NCI-H774 (cell line): ENCODE measurements around the gene BMP8A.
A peak's percentile ranks its signal among the peaks of the same experiment; 100 is the strongest.
"Not testable (repeated sequence)": the region's sequence is repeated elsewhere in the genome, so short reads cannot be mapped to it uniquely, and the experiment has no call there.

Source experiments
- DNase-seq: peaks from one replicate; lab custom pipeline; 2025; lab: John Stamatoyannopoulos, UW

Gene BMP8A

DNA sequence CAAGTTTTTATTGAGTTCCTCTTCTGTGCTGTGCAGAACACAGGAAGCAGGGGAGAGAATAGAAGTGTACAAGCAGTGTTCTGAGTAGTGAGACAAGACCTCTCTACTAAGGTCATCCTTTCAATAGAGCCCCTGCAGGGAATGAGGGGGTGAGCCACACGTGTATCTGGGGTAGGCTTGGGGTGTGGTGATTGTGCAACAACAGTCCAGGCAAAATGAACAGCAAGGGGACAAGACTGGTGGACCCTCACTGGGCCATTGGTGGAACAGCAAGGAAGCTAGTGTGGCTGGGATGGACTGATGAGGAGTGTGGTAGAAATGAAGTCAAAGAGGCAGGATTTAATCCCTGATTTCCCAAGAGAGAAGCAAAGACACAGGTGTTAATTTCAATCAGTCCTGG, 8.2 kb upstream of the BMP8A start:
- no peak for DNase-seq

DNA sequence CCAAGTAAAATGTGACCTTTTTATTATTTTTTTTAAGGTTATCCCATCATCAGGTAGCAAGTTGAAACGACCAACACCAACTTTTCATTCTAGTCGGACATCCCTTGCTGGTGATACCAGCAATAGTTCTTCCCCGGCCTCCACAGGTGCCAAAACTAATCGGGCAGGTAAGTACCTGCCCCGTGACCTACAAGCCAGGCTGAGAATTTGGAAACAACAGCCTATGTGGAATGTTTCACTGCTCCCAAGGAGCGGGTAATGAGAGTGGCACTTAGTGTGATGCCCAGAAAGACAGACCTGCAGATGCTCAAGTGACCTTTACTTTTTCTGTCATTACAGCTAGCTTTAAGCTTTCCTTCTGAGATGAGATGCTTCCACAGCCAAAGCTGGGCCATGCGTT, 6.9 kb upstream of the BMP8A start:
- no peak for DNase-seq

DNA sequence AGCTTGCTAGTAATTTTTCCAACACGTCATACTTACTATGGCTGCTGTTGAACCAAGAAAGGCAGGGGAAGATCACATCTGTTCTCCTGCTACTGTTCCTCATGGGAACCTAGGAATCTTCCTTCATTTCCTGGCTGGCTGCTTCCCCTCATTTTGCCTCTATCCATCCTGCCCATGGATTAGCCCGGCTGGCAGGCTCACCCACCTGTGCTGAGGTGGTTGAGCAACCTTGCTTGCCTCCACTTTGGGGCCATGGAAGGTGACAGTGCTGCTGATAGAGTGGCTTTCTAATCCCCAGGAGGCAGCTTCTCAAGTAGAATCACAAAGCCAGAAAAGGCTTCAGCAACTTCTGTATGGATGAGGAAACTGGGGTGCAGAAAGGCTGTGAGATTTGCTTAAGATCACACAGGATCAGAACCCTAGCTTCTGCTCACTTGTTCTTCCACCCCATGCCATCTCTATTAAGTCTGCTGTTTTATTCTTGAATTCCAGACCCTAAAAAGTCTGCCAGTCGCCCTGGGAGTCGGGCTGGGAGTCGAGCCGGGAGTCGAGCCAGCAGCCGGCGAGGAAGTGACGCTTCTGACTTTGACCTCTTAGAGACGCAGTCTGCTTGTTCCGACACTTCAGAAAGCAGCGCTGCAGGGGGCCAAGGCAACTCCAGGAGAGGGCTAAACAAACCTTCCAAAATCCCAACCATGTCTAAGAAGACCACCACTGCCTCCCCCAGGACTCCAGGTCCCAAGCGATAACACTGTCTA, 6.2 kb upstream of the BMP8A start:
- no peak for DNase-seq

DNA sequence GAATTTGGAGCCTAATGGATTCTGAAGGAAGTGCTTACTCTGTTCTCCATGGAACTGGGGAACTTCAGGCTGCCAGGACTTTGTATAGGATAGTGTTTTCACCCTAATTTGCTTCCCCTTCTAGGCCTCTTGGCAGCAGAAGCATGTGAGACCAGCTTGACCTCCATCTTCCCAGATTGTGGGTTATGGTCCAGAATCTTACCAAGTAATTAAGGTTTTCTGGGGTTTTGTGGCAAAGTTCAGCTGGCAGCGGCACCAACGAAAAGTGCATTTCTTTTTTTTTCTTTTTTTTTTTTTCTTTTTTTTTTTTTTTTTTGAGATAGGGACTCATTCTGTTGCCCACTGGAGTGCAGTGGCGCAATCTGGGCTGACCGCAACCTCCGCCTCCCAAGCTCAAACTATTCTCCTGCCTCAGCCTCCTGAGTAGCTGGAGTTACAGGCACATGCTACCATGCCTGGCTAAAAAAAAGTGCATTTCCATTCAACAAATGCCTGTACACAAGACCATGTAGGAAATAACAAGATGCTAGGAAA, 3.4 kb upstream of the BMP8A start:
- no peak for DNase-seq

DNA sequence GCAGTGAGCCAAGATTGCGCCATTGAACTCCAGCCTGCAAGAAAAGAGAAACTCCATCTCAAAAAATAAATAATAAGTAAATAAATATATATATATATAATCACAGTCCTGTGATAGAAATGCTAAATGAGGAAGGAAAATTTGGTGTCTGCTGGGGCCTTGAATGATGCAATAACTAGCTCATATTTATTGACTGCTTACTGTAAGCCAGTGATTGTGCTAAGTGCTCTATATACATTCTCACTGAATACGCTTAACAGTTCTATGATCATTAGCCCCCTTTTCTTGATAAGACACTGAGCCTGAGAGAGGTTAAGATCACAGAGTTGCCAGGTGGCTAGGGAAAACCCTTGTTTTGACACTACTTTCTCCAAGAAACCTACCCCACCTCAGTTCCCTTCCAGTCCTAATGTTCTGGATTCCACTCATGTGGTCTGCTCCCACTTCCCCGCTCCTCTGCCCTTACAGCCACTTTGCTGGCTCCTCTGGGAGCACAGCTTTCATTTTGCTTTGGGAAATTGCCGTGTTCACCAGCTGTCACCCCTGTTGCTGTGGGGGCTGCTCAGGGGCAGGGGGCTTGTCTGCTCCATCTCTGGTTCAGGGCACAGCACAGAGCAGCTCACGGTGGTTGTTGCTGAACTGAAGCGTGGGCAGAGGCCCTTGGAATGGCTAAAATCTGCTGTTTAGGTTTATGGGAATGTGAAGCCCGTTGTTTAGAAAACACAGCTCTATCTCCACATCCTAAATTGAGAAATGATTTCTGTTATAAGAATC, 2.5 kb upstream of the BMP8A start:
- no peak for DNase-seq

DNA sequence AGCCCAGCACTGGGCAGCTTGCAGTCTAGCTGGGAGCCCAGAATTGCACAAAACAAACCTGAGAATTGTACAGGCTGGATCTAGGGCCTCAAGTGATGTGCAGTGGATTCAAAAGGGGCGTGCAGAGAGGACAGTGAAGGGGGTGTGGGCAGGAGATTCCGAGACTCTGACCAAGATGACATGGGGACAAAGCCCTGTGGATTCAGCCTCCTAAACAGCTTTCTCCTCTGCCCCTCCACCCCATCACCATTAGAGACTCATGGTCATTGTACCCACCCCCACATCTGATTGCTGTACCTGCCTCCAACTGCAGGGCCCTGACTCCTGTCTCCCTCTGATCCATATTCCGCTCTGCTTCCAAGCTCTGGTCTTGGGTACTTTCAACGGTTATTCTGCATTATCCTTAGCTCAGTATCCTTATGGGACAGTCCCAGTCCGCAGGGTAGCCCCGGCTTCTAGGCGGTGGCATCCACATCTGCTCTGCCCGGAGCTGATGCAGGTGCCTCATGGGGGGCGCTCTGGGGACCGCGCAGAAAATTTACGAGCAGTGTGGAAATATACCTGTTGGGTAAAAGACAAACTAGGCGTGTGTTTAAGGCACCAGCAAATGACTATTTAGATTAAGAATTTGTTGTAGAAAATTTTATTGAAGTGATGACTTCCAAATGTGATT, 1.7 kb upstream of the BMP8A start:
- DNase-seq: no peak

DNA sequence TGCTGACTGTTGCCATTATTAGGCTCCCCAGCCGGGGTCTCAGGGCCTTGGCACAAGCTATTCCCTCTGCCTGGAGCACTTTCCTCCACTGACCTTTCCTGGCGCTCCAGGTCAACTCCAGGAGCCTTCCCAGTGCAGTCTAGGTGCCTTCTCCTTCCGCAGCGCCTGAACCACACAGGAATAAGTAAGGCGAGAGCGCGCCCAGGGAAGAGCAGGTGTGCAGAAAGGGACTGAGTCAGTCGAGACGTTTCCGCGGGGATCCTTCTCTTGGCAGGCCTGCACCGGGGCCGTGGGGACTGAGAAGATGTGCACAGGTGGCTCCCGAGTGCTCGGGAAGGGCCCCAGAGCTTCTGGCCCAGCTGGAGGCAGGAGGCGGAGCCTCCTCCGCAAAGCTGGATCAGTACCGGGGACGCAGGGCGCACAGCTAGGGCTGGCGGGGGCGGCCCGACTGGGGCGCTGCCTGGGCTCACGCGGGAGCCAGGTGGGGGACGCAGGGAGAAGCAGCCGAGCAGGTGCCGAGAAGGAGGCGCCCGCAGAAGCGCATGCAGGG, 765 bp upstream of the BMP8A start:
- peak; percentile 62 for DNase-seq

DNA sequence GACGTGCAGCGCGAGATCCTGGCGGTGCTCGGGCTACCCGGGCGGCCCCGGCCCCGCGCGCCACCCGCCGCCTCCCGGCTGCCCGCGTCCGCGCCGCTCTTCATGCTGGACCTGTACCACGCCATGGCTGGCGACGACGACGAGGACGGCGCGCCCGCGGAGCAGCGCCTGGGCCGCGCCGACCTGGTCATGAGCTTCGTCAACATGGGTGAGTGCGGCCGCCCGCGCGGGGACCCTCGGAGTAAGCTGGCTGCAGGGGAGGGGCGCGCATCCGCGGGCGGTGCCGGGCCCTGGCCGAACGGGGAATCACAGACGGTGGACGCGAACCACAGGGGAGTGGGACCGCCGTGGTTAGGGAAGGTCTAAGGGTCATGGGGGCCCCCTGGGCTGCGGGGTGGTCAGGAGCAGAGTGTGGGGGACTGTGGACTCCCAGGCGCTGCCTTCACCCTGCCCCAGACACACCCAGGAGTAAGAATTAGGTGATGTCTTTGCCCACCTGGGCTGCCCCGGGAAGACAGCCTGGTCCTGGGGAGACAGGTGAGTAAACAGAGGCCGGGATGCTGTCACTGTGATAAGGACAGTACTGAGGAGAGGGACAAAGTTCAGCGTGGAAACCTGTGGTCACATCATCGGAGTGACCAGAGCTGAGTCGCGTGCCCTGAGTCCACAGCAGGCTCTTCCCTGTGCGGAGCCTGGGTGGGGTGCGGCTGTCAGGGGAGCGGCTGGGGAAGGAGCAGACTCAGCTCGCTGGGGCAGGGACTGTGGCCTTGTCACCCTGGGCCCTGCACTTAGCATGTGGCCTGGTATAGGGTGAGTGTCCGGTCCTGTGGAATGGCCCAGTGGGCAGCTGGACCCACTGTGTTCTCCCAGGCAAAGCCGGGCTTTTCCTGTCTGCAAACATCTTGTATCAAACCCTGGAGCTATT, 944 bp downstream of the BMP8A start:
- DNase-seq: not testable (repeated sequence)

DNA sequence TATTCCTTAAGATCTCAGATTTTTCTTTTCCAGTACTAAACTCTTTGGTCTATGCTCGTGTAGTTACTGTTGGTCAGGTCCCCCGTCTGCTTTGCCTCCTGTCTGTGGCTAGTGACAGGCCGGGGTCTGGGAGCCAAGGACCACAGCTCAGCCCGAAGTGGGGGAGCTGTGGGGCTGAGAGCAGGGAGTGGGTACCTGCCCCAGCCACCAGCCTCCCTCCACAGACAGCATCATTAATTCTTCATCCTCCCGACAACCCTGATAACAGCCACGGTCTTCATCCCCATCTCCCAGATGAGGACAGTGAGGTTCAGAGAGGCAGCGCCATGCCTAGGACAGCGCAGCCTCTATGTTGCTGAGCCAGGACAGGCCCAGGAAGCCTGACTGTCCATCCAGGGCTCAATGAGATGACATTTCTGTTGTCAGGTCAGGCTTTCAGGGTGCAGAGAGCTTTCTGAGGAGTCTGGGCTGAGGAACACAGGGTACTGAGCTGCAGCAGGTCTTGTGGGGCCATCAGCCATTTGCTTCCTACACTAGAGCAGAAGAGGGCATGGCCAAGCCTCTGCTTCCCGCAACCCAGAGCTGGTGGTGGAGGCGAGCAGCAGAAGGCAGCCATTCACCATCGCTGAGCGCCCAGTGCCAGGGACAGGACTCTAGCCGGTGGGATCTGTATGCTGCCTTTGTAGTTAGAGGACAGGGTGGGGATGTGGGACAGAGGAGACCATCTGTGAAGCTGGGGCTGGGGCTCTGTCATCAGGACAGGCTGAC, 1.8 kb downstream of the BMP8A start:
- not testable (repeated sequence) for DNase-seq

DNA sequence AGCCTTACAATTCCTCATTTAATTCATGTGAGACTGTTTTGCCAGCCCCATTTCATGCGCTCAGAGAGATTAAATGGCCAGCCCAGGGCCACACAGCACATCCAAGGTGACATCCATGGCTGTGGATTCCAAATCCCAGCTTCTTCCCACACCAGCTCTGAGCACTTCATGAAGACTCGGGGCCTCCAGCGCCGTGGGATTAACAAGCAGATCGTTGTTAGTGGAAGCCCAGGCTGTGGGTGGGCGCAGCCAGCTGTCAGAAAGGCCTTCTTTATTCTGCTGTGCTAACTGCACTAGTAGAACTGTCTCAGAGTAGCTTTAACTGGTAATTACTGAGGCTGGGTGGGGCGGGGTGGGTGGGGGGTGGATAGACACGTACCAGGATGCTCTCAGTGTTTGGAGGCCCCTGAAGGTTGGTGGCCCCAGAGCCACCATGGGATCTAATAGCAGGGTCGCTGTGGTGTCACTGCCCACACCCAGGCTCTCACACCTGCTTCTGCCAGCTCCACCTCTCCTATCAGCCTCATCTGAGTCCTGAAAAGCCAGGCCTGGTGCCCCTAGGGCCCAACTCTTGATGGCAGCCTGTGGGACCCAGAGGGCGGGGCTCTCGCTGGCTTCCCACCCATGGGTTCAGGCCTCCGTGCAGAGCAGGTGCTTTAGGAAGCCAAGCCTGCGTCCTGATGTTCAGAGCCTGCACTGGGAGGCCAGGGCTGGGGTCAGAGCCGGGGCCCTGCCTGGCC, 3.4 kb downstream of the BMP8A start:
- DNase-seq: no peak

DNA sequence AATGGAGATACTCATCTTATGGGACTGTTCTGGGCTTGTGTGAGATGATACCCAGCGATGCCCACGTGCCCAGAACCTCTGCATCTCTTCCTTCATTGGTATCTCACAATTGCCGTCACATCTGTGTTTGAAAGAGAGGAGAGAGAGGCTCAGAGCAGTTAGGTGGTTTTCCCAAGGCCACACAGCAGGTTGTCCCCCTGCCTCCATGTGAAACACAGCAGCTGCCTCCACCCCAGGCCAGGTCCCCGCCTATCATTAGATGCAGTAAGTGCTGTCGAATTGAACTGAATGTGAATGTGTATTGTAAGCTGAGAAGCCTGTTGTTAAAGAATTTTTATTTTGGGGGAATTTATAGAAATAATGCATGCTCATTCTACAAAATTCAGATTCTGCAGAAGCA, 5.1 kb downstream of the BMP8A start:
- not testable (repeated sequence) for DNase-seq

DNA sequence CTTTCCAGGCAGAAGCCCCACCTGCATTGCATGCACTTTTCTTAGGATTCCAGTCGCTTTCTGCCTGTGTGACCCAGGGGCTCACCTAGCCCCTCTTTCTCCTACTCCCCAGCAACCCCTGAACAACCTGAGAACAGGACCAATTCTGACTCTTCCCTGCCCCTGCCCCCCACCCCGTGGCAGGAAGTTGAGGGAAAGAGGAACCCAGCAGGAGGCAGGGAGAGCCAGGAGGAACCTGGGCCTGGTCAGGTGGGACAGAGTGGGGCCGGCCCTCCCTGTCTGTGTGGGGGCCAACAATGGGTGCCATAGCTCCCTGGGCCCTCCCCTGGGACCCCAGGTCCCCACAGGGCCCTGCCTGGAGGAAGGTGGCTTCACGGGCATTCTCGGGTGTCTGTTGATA, 6.1 kb downstream of the BMP8A start:
- no peak for DNase-seq

DNA sequence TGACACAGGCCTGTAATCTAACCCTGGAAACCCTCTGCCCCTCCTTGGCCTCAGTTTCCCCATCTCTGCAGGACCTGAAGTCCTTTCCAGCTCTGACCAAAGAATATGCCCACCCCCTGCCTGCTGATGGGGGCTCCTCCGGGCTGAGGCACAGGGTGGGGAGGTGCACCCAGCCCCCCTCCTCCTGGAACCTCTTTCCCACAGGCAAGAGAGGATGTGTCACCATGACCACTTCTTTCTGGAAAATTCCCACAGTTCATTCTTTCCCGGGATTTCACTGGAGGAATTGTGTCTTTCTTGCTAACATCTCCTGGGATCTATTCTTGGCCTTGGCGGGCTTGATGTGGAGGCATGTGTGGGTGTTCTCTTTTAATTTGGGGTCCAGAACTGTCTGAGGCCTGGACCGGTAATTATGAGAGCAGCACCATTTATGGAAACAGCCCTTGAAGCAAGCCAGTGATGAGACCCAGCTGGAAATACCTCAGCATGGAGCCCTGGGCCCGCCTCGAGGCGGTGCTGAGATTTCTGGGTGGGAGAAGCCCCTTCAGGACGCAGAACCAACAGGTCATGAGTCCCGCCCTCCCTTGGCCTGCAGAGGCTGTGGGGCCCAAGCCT, 6.8 kb downstream of the BMP8A start:
- DNase-seq: not testable (repeated sequence)

DNA sequence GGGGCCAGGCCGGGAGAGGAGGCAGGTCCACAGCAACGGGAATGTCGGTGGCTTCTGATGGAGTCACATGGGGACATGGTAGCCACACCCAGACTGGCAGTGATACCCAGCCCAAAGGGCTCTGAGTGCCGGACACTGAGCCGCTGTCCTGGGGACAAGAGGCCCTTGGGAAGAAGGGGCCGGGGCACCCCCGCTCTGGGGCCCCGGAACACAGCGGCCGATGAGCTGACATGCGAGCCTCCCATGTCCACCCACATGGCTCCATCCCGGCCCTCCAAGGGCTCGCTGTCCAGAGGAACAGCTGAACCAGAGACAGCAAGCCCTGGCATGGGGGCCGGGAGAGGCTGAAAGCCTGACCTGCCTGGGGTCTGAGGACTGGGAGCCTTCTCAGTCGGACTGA, 7.4 kb downstream of the BMP8A start:
- DNase-seq: not testable (repeated sequence)

DNA sequence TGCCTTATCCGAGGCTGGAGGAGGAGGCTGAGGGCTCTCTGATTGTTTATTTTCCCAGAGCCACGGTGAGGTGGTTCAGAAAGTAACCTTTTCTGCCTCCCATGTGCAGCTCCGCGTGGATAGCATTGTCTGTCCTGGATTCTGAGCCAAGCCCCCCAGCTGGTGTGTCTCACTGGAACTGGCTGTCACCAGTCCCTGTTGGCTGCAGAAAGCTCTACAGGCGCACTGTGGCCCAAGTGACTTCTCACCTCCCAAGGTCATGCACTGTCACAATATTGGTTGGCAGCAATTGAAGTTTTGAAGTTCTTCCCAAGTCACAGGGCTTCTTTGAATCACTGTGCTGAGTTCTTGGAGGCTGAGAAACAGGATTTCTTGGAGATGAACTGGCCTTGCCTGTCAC, 8.2 kb downstream of the BMP8A start:
- DNase-seq: no peak

DNA sequence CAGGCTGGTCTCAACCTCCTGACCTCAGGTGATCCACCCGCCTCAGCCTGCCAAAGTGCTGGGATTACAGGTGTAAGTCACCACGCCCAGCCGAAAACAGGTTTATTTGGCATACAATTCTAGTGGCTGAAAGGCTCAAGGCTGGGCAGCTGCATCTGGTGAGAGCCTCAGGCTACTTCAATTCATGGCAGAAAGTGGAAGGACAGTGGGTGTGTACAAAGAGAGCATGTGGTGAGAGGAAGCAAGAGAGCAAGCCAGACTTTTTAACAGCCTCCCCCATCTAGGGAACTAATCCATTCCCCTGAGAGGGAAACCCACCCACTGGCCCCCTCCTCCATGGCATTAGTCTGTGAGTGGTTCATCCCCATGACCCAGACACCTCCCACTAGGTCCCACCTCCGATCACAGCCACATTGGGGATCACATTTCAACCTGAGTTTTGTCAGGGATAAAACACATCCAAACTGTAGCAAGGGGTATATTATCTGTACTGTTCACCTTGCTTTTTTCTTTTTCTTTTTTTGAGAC, 9.5 kb downstream of the BMP8A start:
- no peak for DNase-seq

DNA sequence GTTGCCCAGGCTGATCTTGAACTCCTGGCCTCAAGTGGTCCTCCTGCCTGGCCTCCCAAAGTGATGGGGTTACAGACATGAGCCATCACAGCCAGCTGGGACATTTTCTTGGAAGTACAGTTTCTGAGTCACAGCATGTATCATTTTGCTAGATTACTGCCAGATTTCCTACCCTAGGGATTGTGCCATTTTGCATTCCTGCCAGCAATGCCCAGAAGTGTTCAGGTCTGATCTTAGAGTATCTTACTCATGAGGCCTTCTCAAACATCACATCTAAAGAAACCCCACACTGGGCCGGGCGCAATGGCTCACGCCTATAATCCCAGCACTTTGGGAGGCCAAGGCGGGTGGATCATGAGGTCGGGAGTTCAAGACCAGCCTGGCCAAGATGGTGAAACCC, 10.2 kb downstream of the BMP8A start:
- no peak for DNase-seq

DNA sequence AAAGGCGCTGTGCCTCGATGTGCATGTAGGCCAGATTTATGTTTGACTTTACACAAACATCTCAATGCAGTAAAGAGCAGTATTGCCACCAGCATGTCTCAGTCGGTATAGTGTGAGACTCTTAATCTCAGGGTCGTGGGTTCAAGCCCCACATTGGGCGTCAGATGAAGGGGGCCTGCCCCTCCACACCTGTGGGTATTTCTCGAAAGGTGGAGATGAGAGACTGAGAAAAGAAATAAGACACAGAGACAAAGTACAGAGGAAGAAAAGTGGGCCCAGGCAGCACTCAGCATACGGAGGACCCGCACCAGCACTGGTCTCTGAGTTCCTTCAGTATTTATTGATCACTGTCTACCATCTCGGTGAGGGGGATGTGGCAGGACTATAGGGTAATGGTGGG, 13.0 kb downstream of the BMP8A start:
- DNase-seq: not testable (repeated sequence)

DNA sequence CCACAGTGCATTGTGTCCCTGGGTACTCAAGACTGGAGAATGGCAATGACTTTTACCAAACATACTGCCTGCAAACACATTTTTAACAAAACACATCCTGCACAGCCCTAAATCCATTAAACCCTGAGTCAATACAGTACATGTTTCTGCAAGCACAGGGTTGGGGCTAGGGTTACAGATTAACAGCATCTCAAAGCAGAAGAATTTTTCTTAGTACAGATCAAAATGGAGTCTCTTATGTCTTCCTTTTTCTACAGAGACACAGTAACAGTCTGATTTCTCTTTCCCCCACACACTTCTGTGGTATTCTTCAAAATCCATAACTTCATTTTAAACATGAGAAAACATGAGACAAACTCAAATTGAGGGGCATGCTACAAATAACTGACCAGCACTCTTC, 13.9 kb downstream of the BMP8A start:
- no peak for DNase-seq
